ENCODE measurements around the gene ZNF805. TPM values are rescaled to one million over a fixed set of nuclear protein-coding genes. Genes with fewer than 3 reads are reported as not detected.
"Not testable (repeated sequence)": the region's sequence is repeated elsewhere in the genome, so short reads cannot be mapped to it uniquely, and the experiment has no call there.

Gene ZNF805
- total RNA-seq, 1 experiment from 2014 or later, result 16.9 TPM

DNA sequence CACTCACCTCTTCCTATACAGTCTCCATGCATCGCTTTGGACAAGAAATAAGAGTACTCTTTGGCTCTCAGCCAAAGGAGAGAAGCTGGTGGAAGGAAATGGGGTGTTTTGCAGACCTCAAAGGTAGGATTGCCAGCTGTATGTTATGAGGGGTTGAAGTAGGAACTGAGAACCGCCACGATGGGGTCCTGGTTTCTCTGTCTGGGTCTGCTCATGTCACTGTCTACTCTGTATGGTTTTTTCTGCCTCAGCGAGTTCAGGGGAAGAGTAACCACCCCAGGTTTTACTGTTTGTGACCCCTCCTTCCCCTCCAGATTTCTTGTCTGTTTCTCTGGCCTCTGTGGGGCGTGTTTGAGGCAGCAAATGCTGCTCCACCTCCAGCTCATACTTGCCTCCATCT is 4.1 kb downstream of the ZNF805 start:
- Histone ChIP-seq H3K27ac (no peak overlapping the region), H3K27me3 (replicated peaks) (no peaks in the 10 kb centered on the region), H3K4me3 (no peak overlapping the region), H3K4me1 (replicated peaks) (peaks cover 13% of the 10 kb centered on the region), H3K9me3 (replicated peaks) (no peaks in the 10 kb centered on the region), H3K36me3 (peaks cover 50% of the 10 kb centered on the region)
- no peak for DNase-seq (ENCODE audit: low read depth in 1 of 2, low spot score in 2 of 2)

DNA sequence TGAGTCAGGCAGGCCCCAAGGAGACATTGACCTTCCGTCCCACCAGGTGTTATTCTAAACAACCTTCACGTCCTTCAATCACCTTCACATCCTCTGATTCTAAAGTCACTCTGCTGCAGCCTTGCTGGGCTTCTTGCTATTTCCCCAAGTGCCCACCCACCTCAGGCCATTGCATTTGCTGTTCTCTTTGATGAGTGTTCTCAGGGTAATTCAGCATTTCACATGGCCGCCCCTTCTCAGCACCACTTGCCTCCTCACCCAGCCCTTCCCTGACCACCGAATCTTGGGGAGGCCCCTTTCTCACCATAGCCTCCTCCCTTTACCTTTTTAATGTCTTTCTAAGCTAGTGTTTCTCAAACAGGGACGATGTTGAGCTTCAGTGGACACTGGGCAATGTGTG is 4.6 kb downstream of the ZNF805 start:
- no peak overlapping the region for H3K4me3 ChIP-seq
- H3K27ac ChIP-seq, result no peak overlapping the region
- peak in 1 of 2 experiments; percentile 14 for DNase-seq (ENCODE audit: low read depth in 1 of 2, low spot score in 2 of 2)
- H3K9me3 ChIP-seq (replicated peaks), result no peaks in the 10 kb centered on the region
- peaks cover 52% of the 10 kb centered on the region for H3K36me3 ChIP-seq
- H3K27me3 ChIP-seq (replicated peaks), result no peaks in the 10 kb centered on the region
- H3K4me1 ChIP-seq (replicated peaks), result peaks cover 11% of the 10 kb centered on the region

GRCh38 chr19:57245959-57246358 is 5.5 kb downstream of the ZNF805 start:
- Histone ChIP-seq H3K4me1 (replicated peaks) (peaks cover 9% of the 10 kb centered on the region), H3K27me3 (replicated peaks) (no peaks in the 10 kb centered on the region), H3K27ac (no peak overlapping the region), H3K9me3 (replicated peaks) (no peaks in the 10 kb centered on the region), H3K36me3 (peaks cover 56% of the 10 kb centered on the region), H3K4me3 (no peak overlapping the region)
- DNase-seq (ENCODE audit: low read depth in 1 of 2, low spot score in 2 of 2), result peak in 1 of 2 experiments; percentile 12

- no peak overlapping the region for H3K27ac ChIP-seq
- no peaks in the 10 kb centered on the region for H3K4me1 ChIP-seq (replicated peaks)
- H3K9me3 ChIP-seq (replicated peaks), result no peaks in the 10 kb centered on the region
- peaks cover 75% of the 10 kb centered on the region for H3K36me3 ChIP-seq
- H3K27me3 ChIP-seq (replicated peaks), result no peaks in the 10 kb centered on the region
- DNase-seq (ENCODE audit: low read depth in 1 of 2, low spot score in 2 of 2), result peak in 1 of 2 experiments; percentile 22
- H3K4me3 ChIP-seq, result no peak overlapping the region
These were observed 8.2 kb downstream of the ZNF805 start for GRCh38 chr19:57248646-57249045.

GRCh38 chr19:57249329-57249728 is 8.9 kb downstream of the ZNF805 start:
- no peaks in the 10 kb centered on the region for H3K27me3 ChIP-seq (replicated peaks)
- no peak for DNase-seq (ENCODE audit: low read depth in 1 of 2, low spot score in 2 of 2)
- H3K4me1 ChIP-seq (replicated peaks), result no peaks in the 10 kb centered on the region
- H3K9me3 ChIP-seq (replicated peaks), result no peaks in the 10 kb centered on the region
- H3K4me3 ChIP-seq, result no peak overlapping the region
- peaks cover 80% of the 10 kb centered on the region for H3K36me3 ChIP-seq
- no peak overlapping the region for H3K27ac ChIP-seq

DNA sequence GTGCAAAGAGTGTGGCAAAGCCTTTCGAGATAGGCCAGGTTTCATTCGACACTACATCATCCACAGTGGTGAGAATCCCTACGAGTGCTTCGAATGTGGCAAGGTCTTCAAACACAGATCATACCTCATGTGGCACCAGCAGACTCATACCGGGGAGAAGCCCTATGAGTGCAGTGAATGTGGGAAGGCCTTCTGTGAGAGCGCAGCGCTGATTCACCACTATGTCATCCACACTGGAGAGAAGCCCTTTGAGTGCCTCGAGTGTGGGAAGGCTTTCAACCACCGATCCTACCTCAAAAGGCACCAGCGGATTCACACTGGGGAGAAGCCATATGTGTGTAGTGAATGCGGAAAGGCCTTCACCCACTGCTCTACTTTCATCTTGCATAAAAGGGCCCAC is 13.3 kb downstream of the ZNF805 start:
- not testable (repeated sequence) for H3K9me3 ChIP-seq (replicated peaks); H3K4me3 ChIP-seq; H3K4me1 ChIP-seq (replicated peaks); DNase-seq (ENCODE audit: low read depth in 1 of 2, low spot score in 2 of 2); H3K27me3 ChIP-seq (replicated peaks); H3K27ac ChIP-seq
- peaks cover 58% of the 10 kb centered on the region for H3K36me3 ChIP-seq

- DNase-seq (ENCODE audit: low read depth in 1 of 2, low spot score in 2 of 2), result no peak
- Histone ChIP-seq H3K27ac (no peak overlapping the region), H3K4me3 (no peak overlapping the region), H3K9me3 (replicated peaks) (no peaks in the 10 kb centered on the region), H3K4me1 (replicated peaks) (no peaks in the 10 kb centered on the region), H3K27me3 (replicated peaks) (no peaks in the 10 kb centered on the region), H3K36me3 (peaks cover 24% of the 10 kb centered on the region)
These were observed 21.6 kb downstream of the ZNF805 start for GRCh38 chr19:57262044-57262443.

- Histone ChIP-seq H3K4me1 (replicated peaks) (no peaks in the 10 kb centered on the region), H3K4me3 (no peak overlapping the region)
- DNase-seq (ENCODE audit: low read depth in 1 of 2, low spot score in 2 of 2), result no peak
These were observed 22.9 kb downstream of the ZNF805 start for GRCh38 chr19:57263244-57263741.

DNA sequence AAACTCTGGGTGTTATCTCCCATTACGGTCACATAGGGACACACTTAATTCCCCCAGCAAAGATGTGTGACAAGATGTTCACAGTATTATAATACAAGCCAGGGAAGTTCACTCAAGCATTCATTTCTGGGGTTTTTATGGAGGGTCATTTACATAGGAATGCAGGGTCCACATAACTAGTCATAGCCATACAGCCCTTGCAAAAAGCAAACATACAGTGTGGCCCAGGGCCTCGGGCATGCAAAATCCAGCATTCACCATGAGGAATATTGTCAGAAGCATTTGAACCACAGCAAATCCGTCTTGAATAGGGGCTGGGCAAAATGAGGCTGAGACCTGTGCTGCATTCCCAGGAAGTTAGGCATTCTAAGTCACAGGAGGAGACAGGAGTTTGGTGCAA is 26.9 kb downstream of the ZNF805 start:
- H3K4me3 ChIP-seq, result no peak overlapping the region
- DNase-seq (ENCODE audit: low read depth in 1 of 2, low spot score in 2 of 2), result no peak
- H3K27ac ChIP-seq, result no peak overlapping the region
- H3K36me3 ChIP-seq, result 0 out of 2 replicates have a peak, but pooled peaks cover 2% of the 10 kb centered on the region
- H3K9me3 ChIP-seq (replicated peaks), result no peaks in the 10 kb centered on the region
- no peaks in the 10 kb centered on the region for H3K27me3 ChIP-seq (replicated peaks)
- H3K4me1 ChIP-seq (replicated peaks), result peaks cover 14% of the 10 kb centered on the region

More at GRCh38 chr19:57263244-57263741, 22.9 kb downstream of the ZNF805 start:
- Histone ChIP-seq H3K36me3 (peaks cover 24% of the 10 kb centered on the region), H3K9me3 (replicated peaks) (no peaks in the 10 kb centered on the region), H3K27me3 (replicated peaks) (no peaks in the 10 kb centered on the region), H3K27ac (no peak overlapping the region)

- no peaks in the 10 kb centered on the region for H3K9me3 ChIP-seq (replicated peaks)
- peak overlapping the region; percentile 53 for H3K27ac ChIP-seq
- H3K4me3 ChIP-seq, result no peak overlapping the region
- DNase-seq (ENCODE audit: low read depth in 1 of 2, low spot score in 2 of 2), result peak in 1 of 2 experiments; percentile 62
- H3K36me3 ChIP-seq, result no peaks in the 10 kb centered on the region
- no peaks in the 10 kb centered on the region for H3K27me3 ChIP-seq (replicated peaks)
- H3K4me1 ChIP-seq (replicated peaks), result peaks cover 14% of the 10 kb centered on the region
These were observed 29.3 kb downstream of the ZNF805 start for GRCh38 chr19:57269515-57270250.

DNA sequence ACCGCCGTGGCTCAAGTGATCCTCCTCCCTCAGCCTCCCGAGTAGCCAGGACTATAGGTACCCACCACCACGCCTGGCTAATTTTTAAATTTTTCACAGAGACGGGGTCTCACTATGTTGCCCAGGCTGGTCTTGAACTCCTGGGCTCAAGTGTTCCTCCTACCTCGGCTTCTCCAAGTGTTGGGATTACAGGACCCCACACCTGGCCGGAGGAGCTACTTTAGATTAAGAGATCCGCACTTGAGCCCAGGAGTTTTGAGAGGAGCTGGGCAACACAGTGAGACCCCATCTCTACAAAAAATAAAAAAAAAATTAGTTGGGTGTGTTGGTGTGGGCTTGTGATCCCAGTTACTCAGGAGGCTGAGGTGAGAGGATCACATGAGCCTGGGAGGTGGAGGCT is 30.8 kb downstream of the ZNF805 start:
- no peak overlapping the region for H3K27ac ChIP-seq
- H3K4me3 ChIP-seq, result no peak overlapping the region
- no peak for DNase-seq (ENCODE audit: low read depth in 1 of 2, low spot score in 2 of 2)
- no peaks in the 10 kb centered on the region for H3K9me3 ChIP-seq (replicated peaks)
- H3K4me1 ChIP-seq (replicated peaks), result peaks cover 14% of the 10 kb centered on the region
- no peaks in the 10 kb centered on the region for H3K27me3 ChIP-seq (replicated peaks)
- no peaks in the 10 kb centered on the region for H3K36me3 ChIP-seq

DNA sequence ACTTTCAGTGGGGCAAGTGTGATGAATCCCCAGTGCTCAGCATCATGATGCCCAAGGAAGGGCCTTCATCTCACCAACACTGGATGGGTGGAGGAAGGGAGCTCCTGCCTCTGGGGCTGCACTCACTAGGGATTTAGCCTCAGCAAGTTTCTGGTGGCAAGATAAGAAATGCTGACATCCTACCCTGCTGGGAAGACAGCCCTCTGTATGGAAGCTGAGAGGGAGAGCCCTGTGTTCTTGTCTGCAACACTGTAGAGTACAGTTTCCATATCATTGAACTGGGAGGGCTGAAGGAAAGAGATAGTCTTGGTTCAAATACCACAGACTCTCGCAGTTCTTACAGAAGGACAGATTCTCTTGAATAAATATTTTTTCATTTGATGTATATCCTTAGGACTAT is 32.6 kb downstream of the ZNF805 start:
- Histone ChIP-seq H3K4me3 (no peak overlapping the region), H3K36me3 (no peaks in the 10 kb centered on the region), H3K27me3 (replicated peaks) (no peaks in the 10 kb centered on the region), H3K4me1 (replicated peaks) (peaks cover 14% of the 10 kb centered on the region), H3K27ac (no peak overlapping the region), H3K9me3 (replicated peaks) (no peaks in the 10 kb centered on the region)
- DNase-seq (ENCODE audit: low read depth in 1 of 2, low spot score in 2 of 2), result no peak

GRCh38 chr19:57276430-57276829 is 36.0 kb downstream of the ZNF805 start:
- Histone ChIP-seq H3K36me3 (peaks cover 9% of the 10 kb centered on the region), H3K9me3 (replicated peaks) (no peaks in the 10 kb centered on the region), H3K4me1 (replicated peaks) (peaks cover 6% of the 10 kb centered on the region), H3K27me3 (replicated peaks) (no peaks in the 10 kb centered on the region), H3K27ac (no peak overlapping the region), H3K4me3 (no peak overlapping the region)
- DNase-seq (ENCODE audit: low read depth in 1 of 2, low spot score in 2 of 2), result no peak

GRCh38 chr19:57278481-57278880 is 38.0 kb downstream of the ZNF805 start:
- not testable (repeated sequence) for H3K27me3 ChIP-seq (replicated peaks); H3K27ac ChIP-seq; DNase-seq (ENCODE audit: low read depth in 1 of 2, low spot score in 2 of 2); H3K4me3 ChIP-seq; H3K9me3 ChIP-seq (replicated peaks)
- Histone ChIP-seq H3K36me3 (peaks cover 19% of the 10 kb centered on the region), H3K4me1 (replicated peaks) (peaks cover 14% of the 10 kb centered on the region)

Data from SJSA1 (cell line).